ENCODE data around the gene NUFIP1. TPM values are rescaled to one million over a fixed set of nuclear protein-coding genes. Genes with fewer than 3 reads are reported as not detected.

The NUFIP1 gene
- total RNA-seq, 1 experiment from 2014 or later, result 17.1 TPM

- H2BK5ac ChIP-seq (ENCODE audit: insufficient read length, low read length), result no peak overlapping the region
- no peak overlapping the region for H2BK120ac ChIP-seq (ENCODE audit: low read depth, low read length, poor library complexity, severe bottlenecking)
- no peak overlapping the region for H2AFZ ChIP-seq (ENCODE audit: low read length)
- no peak overlapping the region for H3K9ac ChIP-seq (ENCODE audit: extremely low read depth, insufficient read length, low read length)
- Mint-ChIP-seq H3K9me3 (peaks cover 5% of the 10 kb centered on the region in 2 experiments; a peak in 3 of 5 replicates), H3K27me3 (ENCODE audit: low read depth) (no peaks in the 10 kb centered on the region), H3K36me3 (ENCODE audit: insufficient read depth in 1 of 3, low read depth in 3 of 3) (peaks cover 12 to 31% (median 22%) of the 10 kb centered on the region in 3 experiments; a peak in 6 of 7 replicates), H3K27ac (no peak overlapping the region), H3K4me3 (no peak overlapping the region), H3K4me1 (peaks cover 0 to 2% of the 10 kb centered on the region in 2 experiments; a peak in 2 of 4 replicates)
- H3K79me1 ChIP-seq (ENCODE audit: insufficient read depth, low read depth, low read length, poor library complexity, severe bottlenecking), result no peaks in the 10 kb centered on the region
- no peak overlapping the region for H4K8ac ChIP-seq (replicated peaks; ENCODE audit: insufficient read length, low read depth, low read length)
- H4K20me1 ChIP-seq (ENCODE audit: control insufficient read depth, insufficient read depth, insufficient read length), result no peaks in the 10 kb centered on the region
- no peaks in the 10 kb centered on the region for H3K23me2 ChIP-seq (ENCODE audit: insufficient read length, low read depth, low read length, poor library complexity, severe bottlenecking)
- no peak overlapping the region for H3K23ac ChIP-seq (ENCODE audit: insufficient read length, low read depth, low read length)
- no peak overlapping the region for H4K91ac ChIP-seq (ENCODE audit: insufficient read length, low read depth, low read length)
- H2BK15ac ChIP-seq (ENCODE audit: low read depth, low read length), result no peak overlapping the region
- no peak for DNase-seq
- H3K18ac ChIP-seq (ENCODE audit: insufficient read length, low read depth, low read length), result no peak overlapping the region
- H3K9me3 ChIP-seq (ENCODE audit: control insufficient read depth, low read depth, low read length), result no peaks in the 10 kb centered on the region
- WGBS (ENCODE audit: extremely low coverage, insufficient read length, low lambda C conversion rate), result no CpG with 5 or more reads among the region's 2 CpGs
- no peak overlapping the region for H3K27ac ChIP-seq (ENCODE audit: insufficient read length, low read depth, low read length)
- H2BK20ac ChIP-seq (ENCODE audit: low read depth, low read length, poor library complexity, severe bottlenecking), result no peak overlapping the region
- H3K4me1 ChIP-seq (ENCODE audit: insufficient read depth, low read length), result no peaks in the 10 kb centered on the region; the same call in 1 of the 2 replicates
- H2BK12ac ChIP-seq (ENCODE audit: insufficient read length, low read depth, low read length), result no peak overlapping the region
- no peak for TF ChIP-seq CTCF (conservative IDR thresholded peaks at IDR 0.05)
- no peak overlapping the region for H3T11ph ChIP-seq (ENCODE audit: low read length)
- H3K4ac ChIP-seq (ENCODE audit: low read depth, low read length), result no peak overlapping the region
- H4K5ac ChIP-seq (ENCODE audit: insufficient read length, low read depth, low read length), result no peak overlapping the region
- H3K56ac ChIP-seq (ENCODE audit: insufficient read length, low read depth, low read length), result no peak overlapping the region
- no peak overlapping the region for H3K4me2 ChIP-seq (ENCODE audit: insufficient read depth, insufficient read length, low read length)
- no peak overlapping the region for H2AK5ac ChIP-seq (ENCODE audit: insufficient read length, low read length)
- no peaks in the 10 kb centered on the region for H3K27me3 ChIP-seq (ENCODE audit: insufficient read depth, low read length)
- no peak overlapping the region for H3K14ac ChIP-seq (ENCODE audit: insufficient read depth, low read length)
- H3K79me2 ChIP-seq (ENCODE audit: insufficient read depth, low read length), result no peaks in the 10 kb centered on the region
These were observed 50.4 kb downstream of the NUFIP1 start for GRCh38 chr13:44938854-44939253.
